A549 (cell line): ENCODE measurements around the gene LRRC17. TPM values are rescaled to one million over a fixed set of nuclear protein-coding genes. Genes with fewer than 3 reads are reported as not detected.

Experiments
- ATAC-seq, 2 experiments: fragments of 200-7000 bp in 1 of 2; fragments of >200 bp in 1 of 2; cut with Nextera tagmentation in 1 of 2; cut with Tn5 transposase in 1 of 2; 3 replicates each; pipeline versions ENCODE4 v1.8.0 to v1.9.1; 2018 to 2020; ENCODE audit warnings: mild to moderate bottlenecking in 1 of 2, moderate library complexity in 1 of 2
- CTCF ChIA-PET: fragments of 300-600 bp; sonication (Branson Sonifier 250); formaldehyde crosslinking; extraction: SDS; loops from one replicate; lab custom pipeline; 2021; ENCODE audit warnings: antibody characterized with exemption, inconsistent platforms; lab: Yijun Ruan, JAX
- POLR2A ChIA-PET: fragments of 350-600 bp; formaldehyde crosslinking; extraction: SDS; loops from one replicate; lab custom pipeline; 2021; ENCODE audit warnings: antibody characterized with exemption, inconsistent platforms; lab: Yijun Ruan, JAX
- DNase-seq, 2 experiments: peaks; one replicate each; pipeline versions ENCODE4 v3.0.0 to v3.0.0-alpha.2; 2011 to 2016; ENCODE audit warnings: low read depth in 1 of 2, low spot score in 1 of 2
- FAIRE-seq: peaks from 2 replicates; lab custom pipeline; 2011; peaks lifted over from hg19 to GRCh38; lab: Jason Lieb, UNC
- H3K27ac ChIP-seq, 2 experiments: fragments of >200 bp; sonication (Bioruptor Twin); formaldehyde crosslinking; 3 replicates each; pipeline ENCODE4 v1.5.1; 2016 to 2017
- H3K4me1 ChIP-seq: fragments of >200 bp; sonication (Bioruptor Twin); formaldehyde crosslinking; 3 replicates; pipeline ENCODE4 v1.6.1; 2016
- H3K4me2 ChIP-seq: fragments of >200 bp; sonication (Bioruptor Twin); formaldehyde crosslinking; 3 replicates; pipeline ENCODE4 v1.6.1; 2016
- H3K4me3 ChIP-seq: fragments of >200 bp; sonication (Bioruptor Twin); formaldehyde crosslinking; 3 replicates; pipeline ENCODE4 v1.5.1; 2016
- H3K9me3 ChIP-seq: fragments of >200 bp; sonication (Bioruptor Twin); formaldehyde crosslinking; 3 replicates; pipeline ENCODE4 v1.6.1; 2016
- BHLHE40 ChIP-seq: IDR thresholded peaks from 2 replicates; pipeline ENCODE4 v1.6.1; 2012; ENCODE audit warnings: low read depth, low read length, inconsistent platforms
- CEBPB ChIP-seq, 2 experiments: fragments of >200 bp in 1 of 2; sonication (Bioruptor Twin) in 1 of 2; formaldehyde crosslinking in 1 of 2; IDR thresholded peaks; 2 replicates each; pipeline ENCODE4 v1.6.1; 2012 to 2016
- ESRRA ChIP-seq: fragments of 150-350 bp; IDR thresholded peaks from 2 replicates; pipeline ENCODE4 v1.6.1; 2014; ENCODE audit warnings: mild to moderate bottlenecking, low read length, borderline replicate concordance
- KDM5A ChIP-seq: fragments of 200-600 bp; sonication (generic); IDR thresholded peaks from 2 replicates; pipeline ENCODE4 v1.6.1; 2016; ENCODE audit warnings: antibody characterized with exemption, mild to moderate bottlenecking
- MAZ ChIP-seq: fragments of 150-350 bp; IDR thresholded peaks from 2 replicates; pipeline ENCODE4 v1.6.1; 2014; ENCODE audit warnings: antibody characterized with exemption, low read depth, low read length, borderline replicate concordance
- MYC ChIP-seq: IDR thresholded peaks from 2 replicates; pipeline ENCODE4 v1.6.1; 2012; ENCODE audit warnings: mild to moderate bottlenecking, inconsistent platforms, low read length, improper control_type of control experiment, borderline replicate concordance
- NFE2L2 ChIP-seq: fragments of 150-350 bp; conservative IDR thresholded peaks from 2 replicates; pipeline ENCODE4 v1.6.1; 2014; ENCODE audit warnings: low read length
- NPAS2 ChIP-seq: fragments of 250-450 bp; sonication (Bioruptor Pico); IDR thresholded peaks from 2 replicates; pipeline ENCODE4 v1.8.0; 2022; ENCODE audit warnings: mild to moderate bottlenecking, moderate library complexity, borderline replicate concordance
- NR3C1 ChIP-seq: fragments of >200 bp; sonication (Bioruptor Twin); formaldehyde crosslinking; IDR thresholded peaks from 3 replicates; pipeline ENCODE4 v1.6.1; 2017
- SREBF2 ChIP-seq: fragments of 450-650 bp; IDR thresholded peaks from 2 replicates; pipeline ENCODE4 v1.6.1; 2014; ENCODE audit warnings: mild to moderate bottlenecking, moderate library complexity
- TFCP2L1 ChIP-seq: fragments of 250-450 bp; sonication (Bioruptor Pico); IDR thresholded peaks from 2 replicates; pipeline ENCODE4 v1.5.0; 2021; ENCODE audit warnings: mild to moderate bottlenecking
- ZSCAN20 ChIP-seq: fragments of 250-450 bp; sonication (Bioruptor Pico); IDR thresholded peaks from 2 replicates; pipeline ENCODE4 v1.8.0; 2022; ENCODE audit warnings: mild to moderate bottlenecking, moderate library complexity
- WGBS: methylation state at CpG from one replicate; pipeline ENCODE4 v1.1.6; 2017; ENCODE audit errors: missing lambda C conversion rate; 5-methylcytosine and 5-hydroxymethylcytosine counted together
- polyA plus RNA-seq, 4 experiments: library from polyadenylated mRNA; depleted of rRNA in 3 of 4; stranded (reverse); fragments of >200 nt; fragmentation: RNase III in 1 of 4; extraction: RNeasy Plus Mini Kit Qiagen cat#74134 plus additional on column Dnase treatment in 1 of 4; gene quantifications; 2 replicates in 3 of 4; 3 replicates in 1 of 4; pipeline ENCODE4 v1.2.3, GENCODE V29; 2011 to 2017
- TF ChIP-seq, protein P1 (sequence below): IDR thresholded peaks from 2 replicates; pipeline ENCODE4 v1.6.1; 2012
- TF ChIP-seq, protein P2 (sequence below): fragments of 250-450 bp; sonication (Bioruptor Pico); IDR thresholded peaks from 2 replicates; pipeline ENCODE4 v1.5.0; 2021; ENCODE audit warnings: mild to moderate bottlenecking, moderate library complexity, borderline replicate concordance
- TF ChIP-seq, protein P3 (sequence below): fragments of 450-650 bp; IDR thresholded peaks from 2 replicates; pipeline ENCODE4 v1.6.1; 2014; ENCODE audit warnings: antibody characterized with exemption
- TF ChIP-seq, protein P4 (sequence below): fragments of 200-600 bp; sonication (generic); IDR thresholded peaks from 2 replicates; pipeline ENCODE4 v1.6.1; 2016; ENCODE audit warnings: antibody characterized with exemption, mild to moderate bottlenecking, moderate library complexity
- TF ChIP-seq, protein P5 (sequence below): fragments of >200 bp; sonication (Bioruptor Twin); formaldehyde crosslinking; IDR thresholded peaks from 3 replicates; pipeline ENCODE4 v1.5.1; 2016
- TF ChIP-seq, protein P6 (sequence below): fragments of 150-350 bp; IDR thresholded peaks from 2 replicates; pipeline ENCODE4 v1.6.1; 2014; ENCODE audit warnings: low read depth, mild to moderate bottlenecking, low read length
- TF ChIP-seq, protein P7 (sequence below): fragments of 250-450 bp; sonication (Bioruptor Pico); IDR thresholded peaks from 2 replicates; pipeline ENCODE4 v1.5.0; 2020; ENCODE audit warnings: low read depth, mild to moderate bottlenecking, moderate library complexity

LRRC17 gene
- polyA plus RNA-seq, 2 of the 4 experiments (the other 2 are of a cell fraction) = 0.05 to 0.36 TPM

DNA sequence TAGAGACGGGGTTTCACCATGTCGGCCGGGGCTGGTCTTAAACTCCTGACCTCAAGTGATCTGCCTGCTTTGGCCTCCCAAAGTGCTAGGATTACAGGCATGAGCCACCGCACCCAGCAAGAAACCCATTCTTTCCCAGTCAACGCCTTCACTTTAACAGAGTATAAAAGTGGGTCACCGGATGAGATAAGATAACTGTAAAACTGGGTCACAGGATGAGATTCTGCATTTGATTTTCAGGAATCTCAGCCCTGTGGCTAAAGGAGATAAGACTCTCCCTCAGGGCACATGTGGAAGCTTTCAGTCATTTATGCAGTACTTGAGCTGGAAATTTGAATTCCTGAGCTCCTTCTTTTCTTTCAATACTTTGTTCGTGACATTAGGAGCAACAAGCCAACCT is 70.8 kb downstream of the LRRC17 start:
- no peak for DNase-seq
- no peak overlapping the region for H3K27ac ChIP-seq
- ATAC-seq = no peak
- no peak overlapping the region for H3K4me2 ChIP-seq
- CTCF ChIA-PET = no interaction called here
- H3K4me1 ChIP-seq = no peaks in the 10 kb centered on the region
- POLR2A ChIA-PET = no interaction called here
- peaks cover 11% of the 10 kb centered on the region for H3K9me3 ChIP-seq
- 70% methylated on average over 7 of the region's 7 CpGs for WGBS
- no peak overlapping the region for H3K4me3 ChIP-seq
- no peak for TF ChIP-seq KDM5A
- no peak for TF ChIP-seq MAZ
- no peak for TF ChIP-seq BHLHE40
- TF ChIP-seq NFE2L2 = no peak
- TF ChIP-seq ZSCAN20 (CRISPR knock-in tag) = no peak
- no peak for TF ChIP-seq MYC
- TF ChIP-seq CEBPB (IDR thresholded peaks at IDR 0.05) = no peak
- no peak for TF ChIP-seq NPAS2 (CRISPR knock-in tag)
- no peak for FAIRE-seq

DNA sequence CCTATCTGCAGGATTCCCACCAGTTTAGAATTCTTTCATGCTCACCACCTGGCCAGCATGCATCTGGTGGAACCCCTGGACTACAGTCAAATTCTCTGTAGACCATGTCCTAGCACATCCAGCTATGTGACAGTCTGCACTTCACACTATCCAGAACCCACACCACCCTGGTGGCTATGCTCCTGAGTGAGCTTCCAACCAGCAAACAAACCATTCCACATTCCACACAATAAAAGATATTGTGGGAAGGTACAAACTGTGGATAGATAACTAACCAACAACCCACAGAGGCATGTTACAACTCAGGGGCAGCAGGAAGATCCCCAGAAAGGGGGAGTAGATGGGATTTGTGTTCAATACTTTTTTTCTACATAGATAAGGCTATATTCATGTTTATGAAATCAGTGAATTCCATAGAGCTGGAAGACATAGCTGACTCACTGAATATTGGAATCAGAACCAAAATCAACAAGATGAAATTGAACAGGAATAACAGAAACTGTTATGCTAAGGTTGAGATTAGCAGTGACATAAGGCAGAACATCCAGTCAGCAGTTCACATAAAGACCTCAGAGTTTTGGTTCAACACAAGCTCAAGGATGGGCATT is 72.5 kb downstream of the LRRC17 start:
- TF ChIP-seq SREBF2 = no peak
- TF ChIP-seq, protein P1, sequence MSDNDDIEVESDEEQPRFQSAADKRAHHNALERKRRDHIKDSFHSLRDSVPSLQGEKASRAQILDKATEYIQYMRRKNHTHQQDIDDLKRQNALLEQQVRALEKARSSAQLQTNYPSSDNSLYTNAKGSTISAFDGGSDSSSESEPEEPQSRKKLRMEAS = no peak
- TF ChIP-seq, protein P2, sequence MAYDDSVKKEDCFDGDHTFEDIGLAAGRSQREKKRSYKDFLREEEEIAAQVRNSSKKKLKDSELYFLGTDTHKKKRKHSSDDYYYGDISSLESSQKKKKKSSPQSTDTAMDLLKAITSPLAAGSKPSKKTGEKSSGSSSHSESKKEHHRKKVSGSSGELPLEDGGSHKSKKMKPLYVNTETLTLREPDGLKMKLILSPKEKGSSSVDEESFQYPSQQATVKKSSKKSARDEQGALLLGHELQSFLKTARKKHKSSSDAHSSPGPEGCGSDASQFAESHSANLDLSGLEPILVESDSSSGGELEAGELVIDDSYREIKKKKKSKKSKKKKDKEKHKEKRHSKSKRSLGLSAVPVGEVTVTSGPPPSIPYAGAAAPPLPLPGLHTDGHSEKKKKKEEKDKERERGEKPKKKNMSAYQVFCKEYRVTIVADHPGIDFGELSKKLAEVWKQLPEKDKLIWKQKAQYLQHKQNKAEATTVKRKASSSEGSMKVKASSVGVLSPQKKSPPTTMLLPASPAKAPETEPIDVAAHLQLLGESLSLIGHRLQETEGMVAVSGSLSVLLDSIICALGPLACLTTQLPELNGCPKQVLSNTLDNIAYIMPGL (CRISPR knock-in tag) = no peak
- TF ChIP-seq NR3C1 = no peak
- TF ChIP-seq, protein P3, sequence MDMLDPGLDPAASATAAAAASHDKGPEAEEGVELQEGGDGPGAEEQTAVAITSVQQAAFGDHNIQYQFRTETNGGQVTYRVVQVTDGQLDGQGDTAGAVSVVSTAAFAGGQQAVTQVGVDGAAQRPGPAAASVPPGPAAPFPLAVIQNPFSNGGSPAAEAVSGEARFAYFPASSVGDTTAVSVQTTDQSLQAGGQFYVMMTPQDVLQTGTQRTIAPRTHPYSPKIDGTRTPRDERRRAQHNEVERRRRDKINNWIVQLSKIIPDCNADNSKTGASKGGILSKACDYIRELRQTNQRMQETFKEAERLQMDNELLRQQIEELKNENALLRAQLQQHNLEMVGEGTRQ = no peak
- TF ChIP-seq, protein P4, sequence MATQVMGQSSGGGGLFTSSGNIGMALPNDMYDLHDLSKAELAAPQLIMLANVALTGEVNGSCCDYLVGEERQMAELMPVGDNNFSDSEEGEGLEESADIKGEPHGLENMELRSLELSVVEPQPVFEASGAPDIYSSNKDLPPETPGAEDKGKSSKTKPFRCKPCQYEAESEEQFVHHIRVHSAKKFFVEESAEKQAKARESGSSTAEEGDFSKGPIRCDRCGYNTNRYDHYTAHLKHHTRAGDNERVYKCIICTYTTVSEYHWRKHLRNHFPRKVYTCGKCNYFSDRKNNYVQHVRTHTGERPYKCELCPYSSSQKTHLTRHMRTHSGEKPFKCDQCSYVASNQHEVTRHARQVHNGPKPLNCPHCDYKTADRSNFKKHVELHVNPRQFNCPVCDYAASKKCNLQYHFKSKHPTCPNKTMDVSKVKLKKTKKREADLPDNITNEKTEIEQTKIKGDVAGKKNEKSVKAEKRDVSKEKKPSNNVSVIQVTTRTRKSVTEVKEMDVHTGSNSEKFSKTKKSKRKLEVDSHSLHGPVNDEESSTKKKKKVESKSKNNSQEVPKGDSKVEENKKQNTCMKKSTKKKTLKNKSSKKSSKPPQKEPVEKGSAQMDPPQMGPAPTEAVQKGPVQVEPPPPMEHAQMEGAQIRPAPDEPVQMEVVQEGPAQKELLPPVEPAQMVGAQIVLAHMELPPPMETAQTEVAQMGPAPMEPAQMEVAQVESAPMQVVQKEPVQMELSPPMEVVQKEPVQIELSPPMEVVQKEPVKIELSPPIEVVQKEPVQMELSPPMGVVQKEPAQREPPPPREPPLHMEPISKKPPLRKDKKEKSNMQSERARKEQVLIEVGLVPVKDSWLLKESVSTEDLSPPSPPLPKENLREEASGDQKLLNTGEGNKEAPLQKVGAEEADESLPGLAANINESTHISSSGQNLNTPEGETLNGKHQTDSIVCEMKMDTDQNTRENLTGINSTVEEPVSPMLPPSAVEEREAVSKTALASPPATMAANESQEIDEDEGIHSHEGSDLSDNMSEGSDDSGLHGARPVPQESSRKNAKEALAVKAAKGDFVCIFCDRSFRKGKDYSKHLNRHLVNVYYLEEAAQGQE = no peak
- TF ChIP-seq MYC = no peak
- TF ChIP-seq TFCP2L1 (CRISPR knock-in tag) = no peak
- TF ChIP-seq, protein P5, sequence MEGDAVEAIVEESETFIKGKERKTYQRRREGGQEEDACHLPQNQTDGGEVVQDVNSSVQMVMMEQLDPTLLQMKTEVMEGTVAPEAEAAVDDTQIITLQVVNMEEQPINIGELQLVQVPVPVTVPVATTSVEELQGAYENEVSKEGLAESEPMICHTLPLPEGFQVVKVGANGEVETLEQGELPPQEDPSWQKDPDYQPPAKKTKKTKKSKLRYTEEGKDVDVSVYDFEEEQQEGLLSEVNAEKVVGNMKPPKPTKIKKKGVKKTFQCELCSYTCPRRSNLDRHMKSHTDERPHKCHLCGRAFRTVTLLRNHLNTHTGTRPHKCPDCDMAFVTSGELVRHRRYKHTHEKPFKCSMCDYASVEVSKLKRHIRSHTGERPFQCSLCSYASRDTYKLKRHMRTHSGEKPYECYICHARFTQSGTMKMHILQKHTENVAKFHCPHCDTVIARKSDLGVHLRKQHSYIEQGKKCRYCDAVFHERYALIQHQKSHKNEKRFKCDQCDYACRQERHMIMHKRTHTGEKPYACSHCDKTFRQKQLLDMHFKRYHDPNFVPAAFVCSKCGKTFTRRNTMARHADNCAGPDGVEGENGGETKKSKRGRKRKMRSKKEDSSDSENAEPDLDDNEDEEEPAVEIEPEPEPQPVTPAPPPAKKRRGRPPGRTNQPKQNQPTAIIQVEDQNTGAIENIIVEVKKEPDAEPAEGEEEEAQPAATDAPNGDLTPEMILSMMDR = no peak
- TF ChIP-seq, protein P6, sequence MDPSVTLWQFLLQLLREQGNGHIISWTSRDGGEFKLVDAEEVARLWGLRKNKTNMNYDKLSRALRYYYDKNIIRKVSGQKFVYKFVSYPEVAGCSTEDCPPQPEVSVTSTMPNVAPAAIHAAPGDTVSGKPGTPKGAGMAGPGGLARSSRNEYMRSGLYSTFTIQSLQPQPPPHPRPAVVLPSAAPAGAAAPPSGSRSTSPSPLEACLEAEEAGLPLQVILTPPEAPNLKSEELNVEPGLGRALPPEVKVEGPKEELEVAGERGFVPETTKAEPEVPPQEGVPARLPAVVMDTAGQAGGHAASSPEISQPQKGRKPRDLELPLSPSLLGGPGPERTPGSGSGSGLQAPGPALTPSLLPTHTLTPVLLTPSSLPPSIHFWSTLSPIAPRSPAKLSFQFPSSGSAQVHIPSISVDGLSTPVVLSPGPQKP = no peak
- TF ChIP-seq ESRRA = no peak
- TF ChIP-seq, protein P7, sequence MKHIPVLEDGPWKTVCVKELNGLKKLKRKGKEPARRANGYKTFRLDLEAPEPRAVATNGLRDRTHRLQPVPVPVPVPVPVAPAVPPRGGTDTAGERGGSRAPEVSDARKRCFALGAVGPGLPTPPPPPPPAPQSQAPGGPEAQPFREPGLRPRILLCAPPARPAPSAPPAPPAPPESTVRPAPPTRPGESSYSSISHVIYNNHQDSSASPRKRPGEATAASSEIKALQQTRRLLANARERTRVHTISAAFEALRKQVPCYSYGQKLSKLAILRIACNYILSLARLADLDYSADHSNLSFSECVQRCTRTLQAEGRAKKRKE (CRISPR knock-in tag) = no peak

More for the DNA sequence above, 72.5 kb downstream of the LRRC17 start:
- H3K4me1 ChIP-seq = no peaks in the 10 kb centered on the region; the same call in 2 of the 3 replicates
- H3K4me2 ChIP-seq = no peak overlapping the region
- no peak for ATAC-seq
- no peaks in the 10 kb centered on the region for H3K9me3 ChIP-seq
- DNase-seq = no peak
- ChIA-PET POLR2A (no interaction called here), CTCF (interaction anchor here (0.6 kb wide), 1 partner anchor 77 kb away, joined by 3 read pairs; no protein-coding TSS in a partner anchor)
- H3K27ac ChIP-seq = no peak overlapping the region
- no peak overlapping the region for H3K4me3 ChIP-seq
- FAIRE-seq = no peak
